Ovary (tissue), 3 donors: ENCODE measurements around the gene PXMP4.

Experiments used
- CTCF ChIP-seq, 3 donors: fragments of 450-650 bp in 2 of 3; fragments of 200-600 bp in 1 of 3; IDR thresholded peaks; one replicate each; pipeline versions ENCODE4 v1.5.1 to v1.8.0; 2016 to 2022; ENCODE audit warnings: antibody characterized with exemption in 3 of 3, mild to moderate bottlenecking in 1 of 3
- EP300 ChIP-seq: sonication (generic); formaldehyde crosslinking; IDR thresholded peaks from one replicate; pipeline ENCODE4 v1.6.1; 2017; ENCODE audit warnings: antibody characterized with exemption
- POLR2A ChIP-seq: fragments of 450-650 bp; IDR thresholded peaks from one replicate; pipeline ENCODE4 v1.6.1; 2017; ENCODE audit warnings: antibody characterized with exemption, mild to moderate bottlenecking, moderate library complexity
- donor health status: DM: no; HTN: no; CAD: no.

DNA sequence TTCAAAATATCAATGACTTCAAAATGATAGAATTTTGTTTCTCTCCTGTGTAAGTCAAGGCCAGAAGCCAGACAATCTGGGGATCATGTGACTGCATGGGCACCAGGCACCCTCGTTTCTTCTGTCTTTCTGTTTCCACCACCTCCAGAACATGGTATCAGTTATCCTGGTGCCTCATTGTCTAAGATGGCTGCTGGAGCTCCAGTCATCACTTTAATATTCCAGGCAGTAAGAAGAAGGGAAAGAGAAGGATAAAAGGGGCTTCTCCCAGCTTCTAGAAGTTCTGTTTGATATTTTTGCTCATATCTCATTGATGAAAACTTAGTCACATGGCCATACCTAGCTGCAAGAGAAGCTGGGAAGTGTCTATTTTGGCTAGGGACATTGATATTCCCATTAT, 37.3 kb upstream of the PXMP4 start:
- TF ChIP-seq CTCF (IDR thresholded peaks at IDR 0.05) (no peak), EP300 (no peak), POLR2A (no peak)
